DOHH2 (cell line): ENCODE results near the gene SGCD.

Source experiments
- EZH2phosphoT487 ChIP-seq: fragments of 200-600 bp; sonication (generic); IDR thresholded peaks from 2 replicates; pipeline ENCODE4 v1.6.1; 2017; ENCODE audit warnings: borderline replicate concordance, mild to moderate bottlenecking, antibody characterized with exemption, low read length, moderate library complexity, mixed read lengths
- TF ChIP-seq, protein P1 (sequence below): fragments of 200-600 bp; sonication (generic); IDR thresholded peaks from one replicate; pipeline ENCODE4 v1.5.1; 2014; ENCODE audit warnings: antibody characterized with exemption, mild to moderate bottlenecking, low read depth, low read length; ENCODE audit not compliant: poor library complexity, severe bottlenecking

DNA sequence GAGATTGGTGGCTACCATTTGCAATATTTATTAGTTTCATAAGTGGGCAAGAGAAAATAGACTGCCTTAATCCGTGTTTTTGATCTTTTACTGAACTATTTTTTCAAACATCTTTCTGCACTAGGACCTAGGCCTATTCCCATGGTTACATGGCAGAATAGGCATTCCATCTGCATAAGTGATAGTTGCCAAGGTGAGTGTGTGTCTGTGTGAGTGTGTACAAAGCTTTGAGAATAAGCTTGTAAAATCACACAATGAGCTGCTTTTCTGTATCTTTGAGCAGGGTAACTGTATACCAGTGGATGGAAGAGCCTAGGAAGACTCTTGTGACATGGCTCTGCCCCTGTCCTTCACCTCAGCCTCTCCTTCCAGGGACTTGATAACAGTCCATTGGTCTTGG lies 92.7 kb downstream of the SGCD start:
- TF ChIP-seq, protein P1, sequence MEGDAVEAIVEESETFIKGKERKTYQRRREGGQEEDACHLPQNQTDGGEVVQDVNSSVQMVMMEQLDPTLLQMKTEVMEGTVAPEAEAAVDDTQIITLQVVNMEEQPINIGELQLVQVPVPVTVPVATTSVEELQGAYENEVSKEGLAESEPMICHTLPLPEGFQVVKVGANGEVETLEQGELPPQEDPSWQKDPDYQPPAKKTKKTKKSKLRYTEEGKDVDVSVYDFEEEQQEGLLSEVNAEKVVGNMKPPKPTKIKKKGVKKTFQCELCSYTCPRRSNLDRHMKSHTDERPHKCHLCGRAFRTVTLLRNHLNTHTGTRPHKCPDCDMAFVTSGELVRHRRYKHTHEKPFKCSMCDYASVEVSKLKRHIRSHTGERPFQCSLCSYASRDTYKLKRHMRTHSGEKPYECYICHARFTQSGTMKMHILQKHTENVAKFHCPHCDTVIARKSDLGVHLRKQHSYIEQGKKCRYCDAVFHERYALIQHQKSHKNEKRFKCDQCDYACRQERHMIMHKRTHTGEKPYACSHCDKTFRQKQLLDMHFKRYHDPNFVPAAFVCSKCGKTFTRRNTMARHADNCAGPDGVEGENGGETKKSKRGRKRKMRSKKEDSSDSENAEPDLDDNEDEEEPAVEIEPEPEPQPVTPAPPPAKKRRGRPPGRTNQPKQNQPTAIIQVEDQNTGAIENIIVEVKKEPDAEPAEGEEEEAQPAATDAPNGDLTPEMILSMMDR, result no peak
- TF ChIP-seq EZH2phosphoT487, result no peak
